H9 (cell line): Measurements from ENCODE around the gene TBC1D20. TPM values are rescaled to one million over a fixed set of nuclear protein-coding genes. Genes with fewer than 3 reads are reported as not detected.

Experiments used
- DNase-seq: peaks from one replicate; pipeline ENCODE4 v3.0.0-alpha.2; 2017
- H2AFZ ChIP-seq: one replicate; pipeline ENCODE4 v1.6.1; 2013; ENCODE audit warnings: mild to moderate bottlenecking, low read length, control low read depth, moderate library complexity
- H2AK5ac ChIP-seq: 2 replicates; pipeline ENCODE4 v1.6.1; 2013; ENCODE audit warnings: low read length, control low read depth, mixed read lengths; ENCODE audit not compliant: insufficient read length
- H2BK120ac ChIP-seq: one replicate; pipeline ENCODE4 v1.6.1; 2013; ENCODE audit warnings: low read depth, mild to moderate bottlenecking, low read length, control low read depth, inconsistent platforms; ENCODE audit not compliant: poor library complexity, severe bottlenecking
- H2BK12ac ChIP-seq: 2 replicates; pipeline ENCODE4 v1.6.1; 2013; ENCODE audit warnings: low read length, control low read depth, mixed read lengths, low read depth; ENCODE audit not compliant: insufficient read length
- H2BK15ac ChIP-seq: 2 replicates; pipeline ENCODE4 v1.6.1; 2013; ENCODE audit warnings: low read depth, low read length, control low read depth
- H2BK20ac ChIP-seq: one replicate; pipeline ENCODE4 v1.6.1; 2013; ENCODE audit warnings: low read depth, mild to moderate bottlenecking, low read length, control low read depth, inconsistent platforms; ENCODE audit not compliant: poor library complexity, severe bottlenecking
- H2BK5ac ChIP-seq: 2 replicates; pipeline ENCODE4 v1.6.1; 2013; ENCODE audit warnings: low read length, control low read depth, mixed read lengths; ENCODE audit not compliant: insufficient read length
- H3K14ac ChIP-seq: 2 replicates; pipeline ENCODE4 v1.6.1; 2013; ENCODE audit warnings: low read length, control low read depth; ENCODE audit not compliant: insufficient read depth
- H3K18ac ChIP-seq: 2 replicates; pipeline ENCODE4 v1.6.1; 2013; ENCODE audit warnings: low read depth, mild to moderate bottlenecking, mixed read lengths, low read length, control low read depth; ENCODE audit not compliant: insufficient read length
- H3K23ac ChIP-seq: 2 replicates; pipeline ENCODE4 v1.6.1; 2013; ENCODE audit warnings: low read length, control low read depth, mixed read lengths, low read depth; ENCODE audit not compliant: insufficient read length
- H3K23me2 ChIP-seq: 2 replicates; pipeline ENCODE4 v1.6.1; 2013; ENCODE audit warnings: low read depth, mild to moderate bottlenecking, mixed read lengths, low read length, control low read depth; ENCODE audit not compliant: insufficient read length, poor library complexity, severe bottlenecking
- H3K27ac ChIP-seq: 2 replicates; pipeline ENCODE4 v1.5.1; 2013; ENCODE audit warnings: low read length, control low read depth, mixed read lengths, low read depth; ENCODE audit not compliant: insufficient read length
- H3K27me3 ChIP-seq: 2 replicates; pipeline ENCODE4 v1.6.1; 2013; ENCODE audit warnings: low read length, control low read depth, inconsistent platforms; ENCODE audit not compliant: insufficient read depth
- H3K4ac ChIP-seq: 2 replicates; pipeline ENCODE4 v1.6.1; 2013; ENCODE audit warnings: low read depth, mild to moderate bottlenecking, control low read depth, inconsistent platforms, low read length, moderate library complexity
- H3K4me1 ChIP-seq: 2 replicates; pipeline ENCODE4 v1.6.1; 2013; ENCODE audit warnings: low read length, control low read depth, inconsistent platforms; ENCODE audit not compliant: insufficient read depth
- H3K4me2 ChIP-seq: 2 replicates; pipeline ENCODE4 v1.6.1; 2013; ENCODE audit warnings: low read length, control low read depth, mixed read lengths; ENCODE audit not compliant: insufficient read length, insufficient read depth
- H3K56ac ChIP-seq: 2 replicates; pipeline ENCODE4 v1.6.1; 2013; ENCODE audit warnings: low read depth, mild to moderate bottlenecking, mixed read lengths, low read length, control low read depth; ENCODE audit not compliant: insufficient read length
- H3K79me1 ChIP-seq: 2 replicates; pipeline ENCODE4 v1.6.1; 2013; ENCODE audit warnings: low read depth, mild to moderate bottlenecking, moderate library complexity, low read length, control low read depth, inconsistent platforms; ENCODE audit not compliant: insufficient read depth, poor library complexity, severe bottlenecking
- H3K79me2 ChIP-seq: 2 replicates; pipeline ENCODE4 v1.6.1; 2013; ENCODE audit warnings: low read length, control low read depth, inconsistent platforms; ENCODE audit not compliant: insufficient read depth
- H3K9ac ChIP-seq: 2 replicates; pipeline ENCODE4 v1.6.1; 2013; ENCODE audit warnings: low read length, control low read depth, mixed read lengths; ENCODE audit not compliant: insufficient read length; ENCODE audit errors: extremely low read depth
- H3K9me3 ChIP-seq: one replicate; pipeline ENCODE4 v1.6.1; 2013; ENCODE audit warnings: low read depth, low read length, inconsistent platforms; ENCODE audit not compliant: control insufficient read depth
- H3T11ph ChIP-seq: one replicate; pipeline ENCODE4 v1.6.1; 2013; ENCODE audit warnings: mild to moderate bottlenecking, low read length, control low read depth, inconsistent platforms
- H4K20me1 ChIP-seq: one replicate; pipeline ENCODE4 v1.6.1; 2013; ENCODE audit not compliant: control insufficient read depth, insufficient read length, insufficient read depth
- H4K5ac ChIP-seq: 2 replicates; pipeline ENCODE4 v1.6.1; 2013; ENCODE audit warnings: low read depth, mild to moderate bottlenecking, mixed read lengths, low read length, control low read depth; ENCODE audit not compliant: insufficient read length
- H4K8ac ChIP-seq: replicated peaks from 2 replicates; pipeline ENCODE4 v1.6.1; 2013; ENCODE audit warnings: low read length, control low read depth, mixed read lengths, low read depth; ENCODE audit not compliant: insufficient read length
- H4K91ac ChIP-seq: 2 replicates; pipeline ENCODE4 v1.6.1; 2013; ENCODE audit warnings: low read depth, mild to moderate bottlenecking, moderate library complexity, mixed read lengths, low read length, control low read depth; ENCODE audit not compliant: insufficient read length
- H3K27ac Mint-ChIP-seq, 3 experiments: 2 replicates in 2 of 3; 3 replicates in 1 of 3; pipeline ENCODE4 v1.8.0; 2020 to 2021; ENCODE audit warnings: mixed read lengths in 3 of 3, mild to moderate bottlenecking in 1 of 3, moderate library complexity in 1 of 3
- H3K27me3 Mint-ChIP-seq: 2 replicates; pipeline ENCODE4 v1.8.0; 2021; ENCODE audit warnings: low read depth, mild to moderate bottlenecking, moderate library complexity, mixed read lengths
- H3K36me3 Mint-ChIP-seq, 3 experiments: 2 replicates in 2 of 3; 3 replicates in 1 of 3; pipeline ENCODE4 v1.8.0; 2020 to 2021; ENCODE audit warnings: low read depth in 3 of 3, mixed read lengths in 3 of 3; ENCODE audit not compliant: insufficient read depth in 1 of 3
- H3K4me1 Mint-ChIP-seq, 2 experiments: 2 replicates each; pipeline ENCODE4 v1.8.0; 2020; ENCODE audit warnings: mixed read lengths in 2 of 2
- H3K4me3 Mint-ChIP-seq, 2 experiments: 2 replicates in 1 of 2; 3 replicates in 1 of 2; pipeline ENCODE4 v1.8.0; 2020 to 2021; ENCODE audit warnings: mild to moderate bottlenecking in 2 of 2, mixed read lengths in 2 of 2, moderate library complexity in 1 of 2
- H3K9me3 Mint-ChIP-seq, 2 experiments: 2 replicates in 1 of 2; 3 replicates in 1 of 2; pipeline ENCODE4 v1.8.0; 2020; ENCODE audit warnings: mild to moderate bottlenecking in 2 of 2, mixed read lengths in 2 of 2, moderate library complexity in 1 of 2
- WGBS: extraction: QIAGEN DNeasy Blood & Tissue Kit; methylation state at CpG from one replicate; pipeline ENCODE4 v1.1.7; 2013; ENCODE audit warnings: missing lambda C conversion rate, low lambda C conversion rate, mixed read lengths; ENCODE audit not compliant: insufficient read length; ENCODE audit errors: extremely low coverage; 5-methylcytosine and 5-hydroxymethylcytosine counted together
- total RNA-seq: library from RNA; stranded (reverse); gene quantifications from 2 replicates; pipeline ENCODE4 v1.2.1, GENCODE V29; 2021
- TF ChIP-seq, protein P1 (sequence below): fragments of 200-600 bp; sonication (generic); conservative IDR thresholded peaks from 3 replicates; pipeline ENCODE4 v1.8.0; 2021; ENCODE audit warnings: antibody characterized with exemption, mild to moderate bottlenecking

The TBC1D20 gene
- total RNA-seq, 1 experiment from 2014 or later = 17.9 TPM

DNA sequence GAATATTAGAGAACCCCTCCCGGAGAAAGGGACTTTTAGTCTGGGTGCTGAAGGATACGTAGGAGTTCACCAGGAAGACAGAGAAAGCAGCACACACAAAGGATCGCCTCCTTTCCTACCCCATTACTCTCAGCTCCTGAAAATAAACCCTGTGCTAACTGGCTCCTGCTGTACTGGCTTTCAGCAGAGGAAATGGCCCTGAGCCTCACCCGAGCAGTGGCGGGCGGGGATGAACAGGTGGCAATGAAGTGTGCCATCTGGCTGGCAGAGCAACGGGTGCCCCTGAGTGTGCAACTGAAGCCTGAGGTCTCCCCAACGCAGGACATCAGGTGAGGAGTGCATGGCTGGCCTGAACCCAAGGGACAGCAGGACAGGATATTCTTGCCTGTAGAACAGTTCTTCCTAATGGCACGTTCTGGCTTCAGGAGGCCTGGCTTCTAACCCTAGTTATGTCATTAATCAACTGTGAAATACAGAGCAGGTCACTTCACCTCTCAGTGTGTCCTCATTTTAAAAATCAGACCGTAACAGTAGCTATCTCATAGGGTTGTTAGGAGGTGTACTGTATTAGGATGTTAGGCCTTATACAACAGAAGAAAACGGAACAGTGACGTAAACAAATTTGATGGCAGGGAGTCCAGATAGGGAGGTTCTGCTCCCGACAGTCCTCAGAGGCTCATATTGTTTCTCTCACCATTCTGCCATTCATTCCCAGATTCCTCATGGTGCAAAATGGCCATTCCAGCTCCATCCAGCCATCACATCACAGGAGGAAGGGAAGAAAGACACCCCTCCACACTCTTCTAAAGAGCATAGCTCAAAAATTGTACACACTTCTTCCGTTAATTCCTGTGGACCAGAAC lies 52.4 kb downstream of the TBC1D20 start:
- H3K23ac ChIP-seq = no peak overlapping the region
- no peak overlapping the region for H3K9ac ChIP-seq
- no peak for DNase-seq
- no peak overlapping the region for H4K8ac ChIP-seq
- Mint-ChIP-seq H3K27ac (no peak overlapping the region), H3K36me3 (peaks cover 29 to 48% (median 32%) of the 10 kb centered on the region in 3 experiments), H3K9me3 (peaks cover 5 to 11% of the 10 kb centered on the region in 2 experiments; a peak in 4 of 5 replicates), H3K27me3 (no peaks in the 10 kb centered on the region; the same call in 1 of the 2 replicates), H3K4me3 (peak overlapping the region; percentile 86 to 92), H3K4me1 (peaks cover 20 to 23% of the 10 kb centered on the region in 2 experiments)
- peaks cover 2% of the 10 kb centered on the region for H3K79me1 ChIP-seq
- H3K23me2 ChIP-seq = no peaks in the 10 kb centered on the region
- H3K18ac ChIP-seq = no peak overlapping the region
- no peaks in the 10 kb centered on the region for H3K9me3 ChIP-seq
- no peaks in the 10 kb centered on the region for H3K27me3 ChIP-seq
- TF ChIP-seq, protein P1, sequence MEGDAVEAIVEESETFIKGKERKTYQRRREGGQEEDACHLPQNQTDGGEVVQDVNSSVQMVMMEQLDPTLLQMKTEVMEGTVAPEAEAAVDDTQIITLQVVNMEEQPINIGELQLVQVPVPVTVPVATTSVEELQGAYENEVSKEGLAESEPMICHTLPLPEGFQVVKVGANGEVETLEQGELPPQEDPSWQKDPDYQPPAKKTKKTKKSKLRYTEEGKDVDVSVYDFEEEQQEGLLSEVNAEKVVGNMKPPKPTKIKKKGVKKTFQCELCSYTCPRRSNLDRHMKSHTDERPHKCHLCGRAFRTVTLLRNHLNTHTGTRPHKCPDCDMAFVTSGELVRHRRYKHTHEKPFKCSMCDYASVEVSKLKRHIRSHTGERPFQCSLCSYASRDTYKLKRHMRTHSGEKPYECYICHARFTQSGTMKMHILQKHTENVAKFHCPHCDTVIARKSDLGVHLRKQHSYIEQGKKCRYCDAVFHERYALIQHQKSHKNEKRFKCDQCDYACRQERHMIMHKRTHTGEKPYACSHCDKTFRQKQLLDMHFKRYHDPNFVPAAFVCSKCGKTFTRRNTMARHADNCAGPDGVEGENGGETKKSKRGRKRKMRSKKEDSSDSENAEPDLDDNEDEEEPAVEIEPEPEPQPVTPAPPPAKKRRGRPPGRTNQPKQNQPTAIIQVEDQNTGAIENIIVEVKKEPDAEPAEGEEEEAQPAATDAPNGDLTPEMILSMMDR = no peak
- H2BK20ac ChIP-seq = no peak overlapping the region
- no peak overlapping the region for H3T11ph ChIP-seq
- H2BK5ac ChIP-seq = no peak overlapping the region
- H3K4me1 ChIP-seq = 0 out of 2 replicates have a peak, but pooled peaks cover 2% of the 10 kb centered on the region
- no peak overlapping the region for H4K91ac ChIP-seq
- peaks cover 5% of the 10 kb centered on the region; the same call in 1 of the 2 replicates for H3K79me2 ChIP-seq
- H2BK120ac ChIP-seq = no peak overlapping the region
- H4K5ac ChIP-seq = no peak overlapping the region
- H2AK5ac ChIP-seq = no peak overlapping the region
- no peaks in the 10 kb centered on the region for H4K20me1 ChIP-seq
- WGBS = no CpG with 5 or more reads among the region's 14 CpGs
- H2AFZ ChIP-seq = no peak overlapping the region
- H3K14ac ChIP-seq = no peak overlapping the region
- H3K4me2 ChIP-seq = no peak overlapping the region
- no peak overlapping the region for H2BK15ac ChIP-seq
- no peak overlapping the region for H3K4ac ChIP-seq
- H3K27ac ChIP-seq = no peak overlapping the region
- H3K56ac ChIP-seq = no peak overlapping the region
- no peak overlapping the region for H2BK12ac ChIP-seq
